GM23338 (cell line): ENCODE results near the gene RNF7. TPM values are rescaled to one million over a fixed set of nuclear protein-coding genes. Genes with fewer than 3 reads are reported as not detected.

Experiments used
- ATAC-seq: fragments of 200-7000 bp; cut with Tn5 transposase; 3 replicates; pipeline ENCODE4 v1.9.1; 2020
- DNase-seq: peaks from one replicate; pipeline ENCODE4 v3.0.0-alpha.2; 2015; ENCODE audit warnings: low spot score
- H2AFZ ChIP-seq: fragments of 200-600 bp; sonication (generic); 2 replicates; pipeline ENCODE4 v1.8.0; 2016; ENCODE audit warnings: antibody characterized with exemption, mild to moderate bottlenecking, moderate library complexity
- H3F3A ChIP-seq: fragments of 200-600 bp; sonication (generic); replicated peaks from 2 replicates; pipeline ENCODE4 v1.8.0; 2017; ENCODE audit warnings: antibody characterized with exemption, mixed run types, low read depth
- H3K27ac ChIP-seq: fragments of 200-600 bp; sonication (generic); 2 replicates; pipeline ENCODE4 v1.6.1; 2016; ENCODE audit warnings: low read depth
- H3K27me3 ChIP-seq: fragments of 200-600 bp; sonication (generic); 2 replicates; pipeline ENCODE4 v1.8.0; 2016; ENCODE audit warnings: mild to moderate bottlenecking, mixed run types, moderate library complexity; ENCODE audit not compliant: insufficient read depth
- H3K36me3 ChIP-seq: fragments of 200-600 bp; sonication (generic); 2 replicates; pipeline ENCODE4 v1.8.0; 2016; ENCODE audit warnings: mild to moderate bottlenecking; ENCODE audit not compliant: insufficient read depth
- H3K4me1 ChIP-seq: fragments of 200-600 bp; sonication (generic); 2 replicates; pipeline ENCODE4 v1.8.0; 2016; ENCODE audit warnings: mild to moderate bottlenecking, moderate library complexity; ENCODE audit not compliant: insufficient read depth
- H3K4me2 ChIP-seq: fragments of 200-600 bp; sonication (generic); 2 replicates; pipeline ENCODE4 v1.7.1; 2017; ENCODE audit warnings: mixed run types
- H3K4me3 ChIP-seq: fragments of 200-600 bp; sonication (generic); 2 replicates; pipeline ENCODE4 v1.6.1; 2016; ENCODE audit warnings: mixed run types
- H3K79me2 ChIP-seq: fragments of 200-600 bp; sonication (generic); replicated peaks from 2 replicates; pipeline ENCODE4 v1.8.0; 2017; ENCODE audit warnings: mild to moderate bottlenecking; ENCODE audit not compliant: insufficient read depth
- H3K9me2 ChIP-seq: fragments of 200-600 bp; sonication (generic); 2 replicates; pipeline ENCODE4 v1.8.0; 2017; ENCODE audit not compliant: insufficient read depth
- H4K20me1 ChIP-seq: fragments of 200-600 bp; sonication (generic); replicated peaks from 2 replicates; pipeline ENCODE4 v1.8.0; 2017; ENCODE audit warnings: mild to moderate bottlenecking; ENCODE audit not compliant: insufficient read depth
- H3K27ac Mint-ChIP-seq: 2 replicates; pipeline ENCODE4 v1.8.0; 2020; ENCODE audit warnings: inconsistent platforms, mild to moderate bottlenecking, moderate library complexity, mixed read lengths
- H3K27me3 Mint-ChIP-seq: 3 replicates; pipeline ENCODE4 v1.8.0; 2022; ENCODE audit warnings: low read depth, mild to moderate bottlenecking, moderate library complexity, mixed read lengths, inconsistent platforms; ENCODE audit not compliant: insufficient read depth, poor library complexity
- H3K36me3 Mint-ChIP-seq: 3 replicates; pipeline ENCODE4 v1.8.0; 2021; ENCODE audit warnings: low read depth, mild to moderate bottlenecking, inconsistent platforms, moderate library complexity, mixed read lengths
- H3K4me1 Mint-ChIP-seq: 3 replicates; pipeline ENCODE4 v1.8.0; 2020; ENCODE audit warnings: mild to moderate bottlenecking, inconsistent platforms, mixed read lengths
- H3K4me3 Mint-ChIP-seq: 3 replicates; pipeline ENCODE4 v1.8.0; 2021; ENCODE audit warnings: moderate library complexity, mild to moderate bottlenecking, inconsistent platforms, mixed read lengths
- H3K9me3 Mint-ChIP-seq: 3 replicates; pipeline ENCODE4 v1.8.0; 2020; ENCODE audit warnings: moderate library complexity, mild to moderate bottlenecking, inconsistent platforms, mixed read lengths
- CREB1 ChIP-seq: fragments of 250-450 bp; sonication (Bioruptor Pico); IDR thresholded peaks from 2 replicates; pipeline ENCODE4 v1.5.0; 2020; ENCODE audit warnings: low read depth, mild to moderate bottlenecking, moderate library complexity
- ETS1 ChIP-seq: IDR thresholded peaks from 2 replicates; pipeline ENCODE4 v1.6.1; 2016; ENCODE audit warnings: antibody characterized with exemption
- EZH2 ChIP-seq: fragments of 200-600 bp; sonication (generic); IDR thresholded peaks from one replicate; pipeline ENCODE4 v1.8.0; 2017; ENCODE audit warnings: antibody characterized with exemption, mild to moderate bottlenecking, low read depth; ENCODE audit not compliant: unreplicated experiment
- EZH2phosphoT487 ChIP-seq: fragments of 200-600 bp; sonication (generic); IDR thresholded peaks from one replicate; pipeline ENCODE4 v1.8.1; 2018; ENCODE audit warnings: antibody characterized with exemption; ENCODE audit not compliant: unreplicated experiment
- NANOG ChIP-seq: IDR thresholded peaks from 2 replicates; pipeline ENCODE4 v1.6.1; 2016; ENCODE audit warnings: antibody characterized with exemption, borderline replicate concordance
- REST ChIP-seq: IDR thresholded peaks from one replicate; pipeline ENCODE4 v1.6.1; 2018; ENCODE audit warnings: antibody characterized with exemption; ENCODE audit not compliant: unreplicated experiment
- STAT1 ChIP-seq: IDR thresholded peaks from one replicate; pipeline ENCODE4 v1.6.1; 2016; ENCODE audit warnings: antibody characterized with exemption; ENCODE audit not compliant: unreplicated experiment
- ZNF114 ChIP-seq: fragments of 250-450 bp; sonication (Bioruptor Pico); IDR thresholded peaks from 2 replicates; pipeline ENCODE4 v1.5.0; 2020; ENCODE audit warnings: mild to moderate bottlenecking, moderate library complexity
- ZNF331 ChIP-seq: fragments of 250-450 bp; sonication (Bioruptor Pico); IDR thresholded peaks from 2 replicates; pipeline ENCODE4 v1.5.0; 2020; ENCODE audit warnings: low read depth, mild to moderate bottlenecking, moderate library complexity
- polyA plus RNA-seq: library from polyadenylated mRNA; unstranded; fragments of >200 nt; fragmentation: Nextera tagmentation; extraction: Ambion mirVana; gene quantifications from 2 replicates; pipeline ENCODE4 v1.2.1, GENCODE V29; 2016
- total RNA-seq: library from RNA; depleted of rRNA; stranded (reverse); fragments of >200 nt; shearing (Covaris generic); gene quantifications from 2 replicates; pipeline ENCODE4 v1.2.3, GENCODE V29; 2014
- TF ChIP-seq, protein P1 (sequence below), 2 experiments: fragments of 200-600 bp in 1 of 2; sonication (generic) in 1 of 2; conservative IDR thresholded peaks; 2 replicates each; pipeline versions ENCODE4 v1.5.1 to v1.6.1; 2016 to 2017; ENCODE audit warnings: antibody characterized with exemption in 2 of 2, low read depth in 2 of 2, mild to moderate bottlenecking in 2 of 2, moderate library complexity in 1 of 2
- TF ChIP-seq, protein P2 (sequence below): fragments of 250-450 bp; sonication (Bioruptor Pico); IDR thresholded peaks from 2 replicates; pipeline ENCODE4 v1.5.0; 2020; ENCODE audit warnings: mild to moderate bottlenecking, moderate library complexity

RNF7 gene
- total and polyA plus RNA-seq, 2 experiments from 2014 or later, result 156 to 254 TPM

DNA sequence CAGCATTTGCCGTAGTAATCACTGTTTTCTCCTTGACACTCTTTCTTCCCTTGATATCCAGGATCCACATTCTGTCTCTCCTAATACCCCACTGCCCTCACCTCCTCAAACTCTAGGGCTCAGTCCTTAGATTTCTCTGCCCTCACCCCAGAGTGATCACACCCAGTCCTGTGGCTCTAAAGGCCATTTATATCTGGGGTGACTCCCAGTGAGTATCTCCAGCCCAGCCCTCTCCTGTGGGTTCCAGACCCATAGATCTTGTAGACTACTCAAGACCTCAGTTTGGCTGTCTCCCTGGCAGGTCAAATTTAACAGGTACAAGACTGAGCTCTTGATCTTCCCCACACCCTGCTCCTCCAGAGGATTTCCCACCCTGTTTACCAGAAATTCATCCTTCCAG is 26.4 kb downstream of the RNF7 start (continued):
- TF ChIP-seq, protein P1, sequence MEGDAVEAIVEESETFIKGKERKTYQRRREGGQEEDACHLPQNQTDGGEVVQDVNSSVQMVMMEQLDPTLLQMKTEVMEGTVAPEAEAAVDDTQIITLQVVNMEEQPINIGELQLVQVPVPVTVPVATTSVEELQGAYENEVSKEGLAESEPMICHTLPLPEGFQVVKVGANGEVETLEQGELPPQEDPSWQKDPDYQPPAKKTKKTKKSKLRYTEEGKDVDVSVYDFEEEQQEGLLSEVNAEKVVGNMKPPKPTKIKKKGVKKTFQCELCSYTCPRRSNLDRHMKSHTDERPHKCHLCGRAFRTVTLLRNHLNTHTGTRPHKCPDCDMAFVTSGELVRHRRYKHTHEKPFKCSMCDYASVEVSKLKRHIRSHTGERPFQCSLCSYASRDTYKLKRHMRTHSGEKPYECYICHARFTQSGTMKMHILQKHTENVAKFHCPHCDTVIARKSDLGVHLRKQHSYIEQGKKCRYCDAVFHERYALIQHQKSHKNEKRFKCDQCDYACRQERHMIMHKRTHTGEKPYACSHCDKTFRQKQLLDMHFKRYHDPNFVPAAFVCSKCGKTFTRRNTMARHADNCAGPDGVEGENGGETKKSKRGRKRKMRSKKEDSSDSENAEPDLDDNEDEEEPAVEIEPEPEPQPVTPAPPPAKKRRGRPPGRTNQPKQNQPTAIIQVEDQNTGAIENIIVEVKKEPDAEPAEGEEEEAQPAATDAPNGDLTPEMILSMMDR (conservative IDR thresholded peaks at IDR 0.05; ENCODE audit: low read depth in 2 of 2), result no peak
- no peak for TF ChIP-seq EZH2
- no peak for TF ChIP-seq CREB1 (CRISPR knock-in tag)
- no peak for TF ChIP-seq STAT1
- TF ChIP-seq ZNF331 (CRISPR knock-in tag), result no peak
- TF ChIP-seq NANOG, result no peak
- no peak for TF ChIP-seq ETS1

GRCh38 chr3:141764986-141765385 is 26.9 kb downstream of the RNF7 start:
- Histone ChIP-seq H3F3A (no peaks in the 10 kb centered on the region), H3K27ac (no peak overlapping the region), H3K4me3 (no peak overlapping the region), H3K4me1 (no peaks in the 10 kb centered on the region), H2AFZ (no peak overlapping the region), H3K9me2 (no peaks in the 10 kb centered on the region), H3K27me3 (no peaks in the 10 kb centered on the region), H3K79me2 (no peaks in the 10 kb centered on the region), H3K4me2 (no peak overlapping the region), H3K36me3 (no peaks in the 10 kb centered on the region), H4K20me1 (no peaks in the 10 kb centered on the region)
- H3K4me1 Mint-ChIP-seq, result no peaks in the 10 kb centered on the region; the same call in 2 of the 3 replicates
- H3K36me3 Mint-ChIP-seq, result no peaks in the 10 kb centered on the region; the same call in 2 of the 3 replicates
- DNase-seq, result no peak
- H3K4me3 Mint-ChIP-seq, result no peak overlapping the region
- H3K27me3 Mint-ChIP-seq, result peaks cover 2% of the 10 kb centered on the region
- no peak for ATAC-seq
- H3K27ac Mint-ChIP-seq, result no peak overlapping the region
- H3K9me3 Mint-ChIP-seq, result peaks cover 2% of the 10 kb centered on the region; the same call in 1 of the 3 replicates
- TF ChIP-seq EZH2, result no peak
- TF ChIP-seq, protein P2, sequence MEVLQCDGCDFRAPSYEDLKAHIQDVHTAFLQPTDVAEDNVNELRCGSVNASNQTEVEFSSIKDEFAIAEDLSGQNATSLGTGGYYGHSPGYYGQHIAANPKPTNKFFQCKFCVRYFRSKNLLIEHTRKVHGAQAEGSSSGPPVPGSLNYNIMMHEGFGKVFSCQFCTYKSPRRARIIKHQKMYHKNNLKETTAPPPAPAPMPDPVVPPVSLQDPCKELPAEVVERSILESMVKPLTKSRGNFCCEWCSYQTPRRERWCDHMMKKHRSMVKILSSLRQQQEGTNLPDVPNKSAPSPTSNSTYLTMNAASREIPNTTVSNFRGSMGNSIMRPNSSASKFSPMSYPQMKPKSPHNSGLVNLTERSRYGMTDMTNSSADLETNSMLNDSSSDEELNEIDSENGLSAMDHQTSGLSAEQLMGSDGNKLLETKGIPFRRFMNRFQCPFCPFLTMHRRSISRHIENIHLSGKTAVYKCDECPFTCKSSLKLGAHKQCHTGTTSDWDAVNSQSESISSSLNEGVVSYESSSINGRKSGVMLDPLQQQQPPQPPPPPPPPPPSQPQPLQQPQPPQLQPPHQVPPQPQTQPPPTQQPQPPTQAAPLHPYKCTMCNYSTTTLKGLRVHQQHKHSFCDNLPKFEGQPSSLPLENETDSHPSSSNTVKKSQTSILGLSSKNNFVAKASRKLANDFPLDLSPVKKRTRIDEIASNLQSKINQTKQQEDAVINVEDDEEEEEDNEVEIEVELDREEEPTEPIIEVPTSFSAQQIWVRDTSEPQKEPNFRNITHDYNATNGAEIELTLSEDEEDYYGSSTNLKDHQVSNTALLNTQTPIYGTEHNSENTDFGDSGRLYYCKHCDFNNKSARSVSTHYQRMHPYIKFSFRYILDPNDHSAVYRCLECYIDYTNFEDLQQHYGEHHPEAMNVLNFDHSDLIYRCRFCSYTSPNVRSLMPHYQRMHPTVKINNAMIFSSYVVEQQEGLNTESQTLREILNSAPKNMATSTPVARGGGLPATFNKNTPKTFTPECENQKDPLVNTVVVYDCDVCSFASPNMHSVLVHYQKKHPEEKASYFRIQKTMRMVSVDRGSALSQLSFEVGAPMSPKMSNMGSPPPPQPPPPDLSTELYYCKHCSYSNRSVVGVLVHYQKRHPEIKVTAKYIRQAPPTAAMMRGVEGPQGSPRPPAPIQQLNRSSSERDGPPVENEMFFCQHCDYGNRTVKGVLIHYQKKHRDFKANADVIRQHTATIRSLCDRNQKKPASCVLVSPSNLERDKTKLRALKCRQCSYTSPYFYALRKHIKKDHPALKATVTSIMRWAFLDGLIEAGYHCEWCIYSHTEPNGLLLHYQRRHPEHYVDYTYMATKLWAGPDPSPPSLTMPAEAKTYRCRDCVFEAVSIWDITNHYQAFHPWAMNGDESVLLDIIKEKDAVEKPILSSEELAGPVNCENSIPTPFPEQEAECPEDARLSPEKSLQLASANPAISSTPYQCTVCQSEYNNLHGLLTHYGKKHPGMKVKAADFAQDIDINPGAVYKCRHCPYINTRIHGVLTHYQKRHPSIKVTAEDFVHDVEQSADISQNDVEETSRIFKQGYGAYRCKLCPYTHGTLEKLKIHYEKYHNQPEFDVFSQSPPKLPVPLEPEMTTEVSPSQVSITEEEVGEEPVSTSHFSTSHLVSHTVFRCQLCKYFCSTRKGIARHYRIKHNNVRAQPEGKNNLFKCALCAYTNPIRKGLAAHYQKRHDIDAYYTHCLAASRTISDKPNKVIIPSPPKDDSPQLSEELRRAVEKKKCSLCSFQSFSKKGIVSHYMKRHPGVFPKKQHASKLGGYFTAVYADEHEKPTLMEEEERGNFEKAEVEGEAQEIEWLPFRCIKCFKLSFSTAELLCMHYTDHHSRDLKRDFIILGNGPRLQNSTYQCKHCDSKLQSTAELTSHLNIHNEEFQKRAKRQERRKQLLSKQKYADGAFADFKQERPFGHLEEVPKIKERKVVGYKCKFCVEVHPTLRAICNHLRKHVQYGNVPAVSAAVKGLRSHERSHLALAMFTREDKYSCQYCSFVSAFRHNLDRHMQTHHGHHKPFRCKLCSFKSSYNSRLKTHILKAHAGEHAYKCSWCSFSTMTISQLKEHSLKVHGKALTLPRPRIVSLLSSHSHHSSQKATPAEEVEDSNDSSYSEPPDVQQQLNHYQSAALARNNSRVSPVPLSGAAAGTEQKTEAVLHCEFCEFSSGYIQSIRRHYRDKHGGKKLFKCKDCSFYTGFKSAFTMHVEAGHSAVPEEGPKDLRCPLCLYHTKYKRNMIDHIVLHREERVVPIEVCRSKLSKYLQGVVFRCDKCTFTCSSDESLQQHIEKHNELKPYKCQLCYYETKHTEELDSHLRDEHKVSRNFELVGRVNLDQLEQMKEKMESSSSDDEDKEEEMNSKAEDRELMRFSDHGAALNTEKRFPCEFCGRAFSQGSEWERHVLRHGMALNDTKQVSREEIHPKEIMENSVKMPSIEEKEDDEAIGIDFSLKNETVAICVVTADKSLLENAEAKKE (CRISPR knock-in tag), result no peak
- TF ChIP-seq EZH2phosphoT487, result no peak
- TF ChIP-seq REST, result no peak
- TF ChIP-seq ZNF114, result no peak
- TF ChIP-seq ETS1, result no peak
- no peak for TF ChIP-seq ZNF331 (CRISPR knock-in tag)
